HEK293 (cell line): Measurements from ENCODE around the gene MAN2A2.

Source experiments
- CTCF ChIA-PET: fragments of 350-600 bp; formaldehyde crosslinking; extraction: SDS; loops from one replicate; lab custom pipeline; 2021; ENCODE audit warnings: antibody characterized with exemption; lab: Yijun Ruan, JAX
- POLR2A ChIA-PET: fragments of 300-600 bp; formaldehyde crosslinking; extraction: SDS; loops from one replicate; lab custom pipeline; 2020; ENCODE audit warnings: antibody characterized with exemption, inconsistent platforms; lab: Yijun Ruan, JAX
- H3K27ac ChIP-seq: fragments of 200-500 bp; sonication (Bioruptor generic); 2 replicates; pipeline ENCODE4 v1.5.1; 2014; ENCODE audit warnings: low read depth, low read length, control low read depth, inconsistent platforms; ENCODE audit errors: extremely low read depth
- H3K36me3 ChIP-seq, 2 experiments: fragments of 200-500 bp in 1 of 2; sonication (Bioruptor generic) in 1 of 2; 1 replicate in 1 of 2; 2 replicates in 1 of 2; pipeline ENCODE4 v1.5.1; 2014 to 2017; ENCODE audit warnings: inconsistent platforms in 2 of 2, low read length in 2 of 2; ENCODE audit not compliant: control insufficient read depth in 2 of 2, insufficient read depth in 1 of 2
- H3K4me1 ChIP-seq: fragments of 200-500 bp; sonication (Bioruptor generic); 2 replicates; pipeline ENCODE4 v1.5.1; 2014; ENCODE audit warnings: mild to moderate bottlenecking, low read length, inconsistent platforms; ENCODE audit not compliant: control insufficient read depth, insufficient read depth
- H3K4me3 ChIP-seq: 2 replicates; pipeline ENCODE4 v1.5.1; 2011; ENCODE audit warnings: low read depth, mild to moderate bottlenecking, control low read depth, low read length, moderate library complexity
- H3K9me3 ChIP-seq: fragments of 200-500 bp; sonication (Bioruptor generic); 2 replicates; pipeline ENCODE4 v1.5.1; 2014; ENCODE audit warnings: low read depth, low read length, inconsistent platforms; ENCODE audit not compliant: control insufficient read depth, insufficient read depth
- SP2 ChIP-seq: fragments of 450-650 bp; formaldehyde crosslinking; IDR thresholded peaks from 2 replicates; pipeline ENCODE4 v1.5.1; 2016; ENCODE audit warnings: missing biosample characterization, missing genetic modification characterization
- ZNF423 ChIP-seq: fragments of 450-650 bp; formaldehyde crosslinking; IDR thresholded peaks from 2 replicates; pipeline ENCODE4 v1.5.1; 2016; ENCODE audit warnings: missing biosample characterization, missing genetic modification characterization
- ZNF600 ChIP-seq: fragments of 450-650 bp; formaldehyde crosslinking; IDR thresholded peaks from 2 replicates; pipeline ENCODE4 v1.5.1; 2016; ENCODE audit warnings: missing biosample characterization, missing genetic modification characterization
- TF ChIP-seq, protein P1 (sequence below): fragments of 450-650 bp; formaldehyde crosslinking; IDR thresholded peaks from 2 replicates; pipeline ENCODE4 v1.5.1; 2016; ENCODE audit warnings: missing biosample characterization, missing genetic modification characterization
- TF ChIP-seq, protein P2 (sequence below): fragments of 450-650 bp; IDR thresholded peaks from 2 replicates; pipeline ENCODE4 v1.5.1; 2018; ENCODE audit warnings: missing biosample characterization, missing genetic modification characterization
- TF ChIP-seq, protein P3 (sequence below): fragments of 450-650 bp; formaldehyde crosslinking; IDR thresholded peaks from 2 replicates; pipeline ENCODE4 v1.5.1; 2016; ENCODE audit warnings: missing biosample characterization, missing genetic modification characterization

Gene MAN2A2

DNA sequence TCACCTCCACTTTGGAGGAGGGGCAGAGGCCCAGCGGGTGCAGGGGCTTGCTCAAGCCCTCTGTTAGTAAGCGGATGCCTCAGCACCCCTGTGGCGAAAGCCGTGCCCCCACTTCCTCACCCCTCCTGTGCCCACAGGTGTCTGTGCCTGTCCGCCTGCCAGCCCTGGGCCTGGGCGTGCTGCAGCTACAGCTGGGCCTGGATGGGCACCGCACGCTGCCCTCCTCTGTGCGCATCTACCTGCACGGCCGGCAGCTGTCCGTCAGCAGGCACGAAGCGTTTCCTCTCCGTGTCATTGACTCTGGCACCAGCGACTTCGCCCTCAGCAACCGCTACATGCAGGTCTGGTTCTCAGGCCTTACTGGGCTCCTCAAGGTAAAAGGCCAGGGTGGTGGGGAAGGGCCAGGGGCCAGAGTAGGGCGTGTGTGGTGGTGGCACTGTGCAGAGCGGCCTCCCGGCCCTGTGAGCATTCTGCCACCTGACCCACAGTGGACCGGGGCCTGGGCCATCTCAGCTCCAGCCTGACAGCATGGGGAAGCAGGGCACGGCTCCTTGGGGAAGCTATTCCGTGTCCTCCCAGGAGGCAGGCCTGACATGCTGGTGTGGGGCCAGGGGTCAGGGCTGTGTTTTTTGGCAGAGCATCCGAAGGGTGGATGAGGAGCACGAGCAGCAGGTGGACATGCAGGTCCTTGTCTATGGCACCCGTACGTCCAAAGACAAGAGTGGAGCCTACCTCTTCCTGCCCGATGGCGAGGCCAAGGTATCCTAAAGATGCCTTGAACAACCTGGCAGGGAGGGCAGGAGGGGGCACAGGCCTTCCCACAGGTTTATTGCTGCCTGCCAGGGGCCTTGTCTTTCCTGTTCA lies 9.0 kb downstream of the MAN2A2 start:
- ChIA-PET CTCF (interaction anchor here (1.0 to 2.9 kb wide), 3 partner anchors 9 to 23 kb away, joined by 3 to 10 read pairs (median 4); partner anchors contain the start of genes HDDC3, MAN2A2 and UNC45A), POLR2A (interaction anchor here (0.9 kb wide), 1 partner anchor 9 kb away, joined by 3 read pairs; the partner anchor contains the start of gene MAN2A2)
- no peak for TF ChIP-seq ZNF423 (tag by site-specific recombination)
- TF ChIP-seq, protein P1, sequence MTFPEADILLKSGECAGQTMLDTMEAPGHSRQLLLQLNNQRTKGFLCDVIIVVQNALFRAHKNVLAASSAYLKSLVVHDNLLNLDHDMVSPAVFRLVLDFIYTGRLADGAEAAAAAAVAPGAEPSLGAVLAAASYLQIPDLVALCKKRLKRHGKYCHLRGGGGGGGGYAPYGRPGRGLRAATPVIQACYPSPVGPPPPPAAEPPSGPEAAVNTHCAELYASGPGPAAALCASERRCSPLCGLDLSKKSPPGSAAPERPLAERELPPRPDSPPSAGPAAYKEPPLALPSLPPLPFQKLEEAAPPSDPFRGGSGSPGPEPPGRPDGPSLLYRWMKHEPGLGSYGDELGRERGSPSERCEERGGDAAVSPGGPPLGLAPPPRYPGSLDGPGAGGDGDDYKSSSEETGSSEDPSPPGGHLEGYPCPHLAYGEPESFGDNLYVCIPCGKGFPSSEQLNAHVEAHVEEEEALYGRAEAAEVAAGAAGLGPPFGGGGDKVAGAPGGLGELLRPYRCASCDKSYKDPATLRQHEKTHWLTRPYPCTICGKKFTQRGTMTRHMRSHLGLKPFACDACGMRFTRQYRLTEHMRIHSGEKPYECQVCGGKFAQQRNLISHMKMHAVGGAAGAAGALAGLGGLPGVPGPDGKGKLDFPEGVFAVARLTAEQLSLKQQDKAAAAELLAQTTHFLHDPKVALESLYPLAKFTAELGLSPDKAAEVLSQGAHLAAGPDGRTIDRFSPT (tag by site-specific recombination): 0 out of 2 replicates have a peak, but pooled peaks have one; percentile 14
- no peak overlapping the region for H3K4me3 ChIP-seq
- H3K9me3 ChIP-seq: no peaks in the 10 kb centered on the region
- H3K27ac ChIP-seq: no peak overlapping the region
- H3K4me1 ChIP-seq: no peaks in the 10 kb centered on the region
- H3K36me3 ChIP-seq: peaks cover 22 to 92% of the 10 kb centered on the region in 2 experiments

DNA sequence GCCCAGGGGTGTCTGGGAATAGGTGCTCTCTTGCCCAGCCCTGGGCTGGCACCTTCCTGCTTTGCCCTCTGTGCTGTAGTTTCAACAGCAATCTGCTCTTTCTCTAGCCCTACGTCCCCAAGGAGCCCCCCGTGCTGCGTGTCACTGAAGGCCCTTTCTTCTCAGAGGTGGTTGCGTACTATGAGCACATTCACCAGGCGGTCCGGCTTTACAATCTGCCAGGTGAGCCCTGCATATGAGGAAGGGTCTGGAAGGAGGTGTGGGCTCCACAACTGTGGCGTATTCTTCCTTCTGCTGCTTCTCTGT lies 9.6 kb downstream of the MAN2A2 start:
- Histone ChIP-seq H3K9me3 (no peaks in the 10 kb centered on the region), H3K36me3 (peaks cover 25 to 92% of the 10 kb centered on the region in 2 experiments), H3K4me1 (no peaks in the 10 kb centered on the region), H3K4me3 (no peak overlapping the region), H3K27ac (no peak overlapping the region)
- TF ChIP-seq ZNF600 (tag by site-specific recombination): peak; percentile 58
- TF ChIP-seq, protein P2, sequence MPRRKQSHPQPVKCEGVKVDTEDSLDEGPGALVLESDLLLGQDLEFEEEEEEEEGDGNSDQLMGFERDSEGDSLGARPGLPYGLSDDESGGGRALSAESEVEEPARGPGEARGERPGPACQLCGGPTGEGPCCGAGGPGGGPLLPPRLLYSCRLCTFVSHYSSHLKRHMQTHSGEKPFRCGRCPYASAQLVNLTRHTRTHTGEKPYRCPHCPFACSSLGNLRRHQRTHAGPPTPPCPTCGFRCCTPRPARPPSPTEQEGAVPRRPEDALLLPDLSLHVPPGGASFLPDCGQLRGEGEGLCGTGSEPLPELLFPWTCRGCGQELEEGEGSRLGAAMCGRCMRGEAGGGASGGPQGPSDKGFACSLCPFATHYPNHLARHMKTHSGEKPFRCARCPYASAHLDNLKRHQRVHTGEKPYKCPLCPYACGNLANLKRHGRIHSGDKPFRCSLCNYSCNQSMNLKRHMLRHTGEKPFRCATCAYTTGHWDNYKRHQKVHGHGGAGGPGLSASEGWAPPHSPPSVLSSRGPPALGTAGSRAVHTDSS (tag by site-specific recombination): no peak
- ChIA-PET CTCF (interaction anchor here (1.0 to 2.9 kb wide), 2 partner anchors 9 to 22 kb away, joined by 3 to 10 read pairs; partner anchors contain the start of genes MAN2A2 and UNC45A), POLR2A (interaction anchor here (0.9 kb wide), 1 partner anchor 10 kb away, joined by 3 read pairs; the partner anchor contains the start of gene MAN2A2)

DNA sequence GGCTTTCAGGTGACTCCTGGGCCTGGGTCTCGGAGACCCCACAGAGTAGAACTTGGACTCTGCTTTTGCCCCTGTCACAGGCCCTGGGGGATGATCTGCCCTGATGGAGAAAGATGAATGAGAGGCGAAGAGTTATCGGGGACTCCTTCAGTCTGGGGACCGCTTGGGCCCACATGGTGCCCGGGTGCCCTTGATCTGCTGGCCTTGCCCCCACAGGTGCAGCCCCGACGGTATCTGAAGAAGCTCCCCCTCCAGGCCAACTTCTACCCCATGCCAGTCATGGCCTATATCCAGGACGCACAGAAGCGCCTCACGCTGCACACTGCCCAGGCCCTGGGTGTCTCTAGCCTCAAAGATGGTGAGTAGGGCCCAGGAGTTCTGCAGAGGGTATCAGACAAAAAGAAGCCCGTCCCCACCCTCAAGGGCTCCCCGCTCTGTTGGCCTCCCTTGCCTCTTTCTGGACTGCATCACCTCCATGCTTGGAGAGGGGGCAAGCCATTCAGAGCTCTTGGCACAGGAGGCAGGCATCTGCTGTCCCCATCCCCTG lies 10.4 kb downstream of the MAN2A2 start:
- Histone ChIP-seq H3K4me1 (no peaks in the 10 kb centered on the region), H3K27ac (no peak overlapping the region)
- TF ChIP-seq, protein P3, sequence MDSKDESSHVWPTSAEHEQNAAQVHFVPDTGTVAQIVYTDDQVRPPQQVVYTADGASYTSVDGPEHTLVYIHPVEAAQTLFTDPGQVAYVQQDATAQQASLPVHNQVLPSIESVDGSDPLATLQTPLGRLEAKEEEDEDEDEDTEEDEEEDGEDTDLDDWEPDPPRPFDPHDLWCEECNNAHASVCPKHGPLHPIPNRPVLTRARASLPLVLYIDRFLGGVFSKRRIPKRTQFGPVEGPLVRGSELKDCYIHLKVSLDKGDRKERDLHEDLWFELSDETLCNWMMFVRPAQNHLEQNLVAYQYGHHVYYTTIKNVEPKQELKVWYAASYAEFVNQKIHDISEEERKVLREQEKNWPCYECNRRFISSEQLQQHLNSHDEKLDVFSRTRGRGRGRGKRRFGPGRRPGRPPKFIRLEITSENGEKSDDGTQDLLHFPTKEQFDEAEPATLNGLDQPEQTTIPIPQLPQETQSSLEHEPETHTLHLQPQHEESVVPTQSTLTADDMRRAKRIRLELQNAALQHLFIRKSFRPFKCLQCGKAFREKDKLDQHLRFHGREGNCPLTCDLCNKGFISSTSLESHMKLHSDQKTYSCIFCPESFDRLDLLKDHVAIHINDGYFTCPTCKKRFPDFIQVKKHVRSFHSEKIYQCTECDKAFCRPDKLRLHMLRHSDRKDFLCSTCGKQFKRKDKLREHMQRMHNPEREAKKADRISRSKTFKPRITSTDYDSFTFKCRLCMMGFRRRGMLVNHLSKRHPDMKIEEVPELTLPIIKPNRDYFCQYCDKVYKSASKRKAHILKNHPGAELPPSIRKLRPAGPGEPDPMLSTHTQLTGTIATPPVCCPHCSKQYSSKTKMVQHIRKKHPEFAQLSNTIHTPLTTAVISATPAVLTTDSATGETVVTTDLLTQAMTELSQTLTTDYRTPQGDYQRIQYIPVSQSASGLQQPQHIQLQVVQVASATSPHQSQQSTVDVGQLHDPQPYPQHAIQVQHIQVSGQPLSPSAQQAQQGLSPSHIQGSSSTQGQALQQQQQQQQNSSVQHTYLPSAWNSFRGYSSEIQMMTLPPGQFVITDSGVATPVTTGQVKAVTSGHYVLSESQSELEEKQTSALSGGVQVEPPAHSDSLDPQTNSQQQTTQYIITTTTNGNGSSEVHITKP (tag by site-specific recombination): 0 out of 2 replicates have a peak, but pooled peaks have one; percentile 26
- no peak for TF ChIP-seq SP2 (tag by site-specific recombination)
- TF ChIP-seq, all 188 proteins: peak for 1
- H3K9me3 ChIP-seq: no peaks in the 10 kb centered on the region
- no peak overlapping the region for H3K4me3 ChIP-seq
- CTCF ChIA-PET: interaction anchor here (0.6 to 2.9 kb wide), 5 partner anchors 10 to 109 kb away, joined by 3 to 10 read pairs (median 3); partner anchors contain the start of genes HDDC3, MAN2A2 and UNC45A
- peaks cover 25 to 94% of the 10 kb centered on the region in 2 experiments for H3K36me3 ChIP-seq
- POLR2A ChIA-PET: interaction anchor here (1.0 to 1.4 kb wide), 3 partner anchors 10 to 41 kb away, joined by 3 to 4 read pairs (median 4); partner anchors contain the start of genes MAN2A2 and RCCD1
